ENCODE measurements around the gene PLEKHH1. TPM values are rescaled to one million over a fixed set of nuclear protein-coding genes. Genes with fewer than 3 reads are reported as not detected.

Gene PLEKHH1
- total and polyA plus RNA-seq, 9 of the 15 experiments (the other 6 are each of a cell fraction or from before 2014, with no cell fraction given): 0.76 to 5.9 (median 2.9) TPM

DNA sequence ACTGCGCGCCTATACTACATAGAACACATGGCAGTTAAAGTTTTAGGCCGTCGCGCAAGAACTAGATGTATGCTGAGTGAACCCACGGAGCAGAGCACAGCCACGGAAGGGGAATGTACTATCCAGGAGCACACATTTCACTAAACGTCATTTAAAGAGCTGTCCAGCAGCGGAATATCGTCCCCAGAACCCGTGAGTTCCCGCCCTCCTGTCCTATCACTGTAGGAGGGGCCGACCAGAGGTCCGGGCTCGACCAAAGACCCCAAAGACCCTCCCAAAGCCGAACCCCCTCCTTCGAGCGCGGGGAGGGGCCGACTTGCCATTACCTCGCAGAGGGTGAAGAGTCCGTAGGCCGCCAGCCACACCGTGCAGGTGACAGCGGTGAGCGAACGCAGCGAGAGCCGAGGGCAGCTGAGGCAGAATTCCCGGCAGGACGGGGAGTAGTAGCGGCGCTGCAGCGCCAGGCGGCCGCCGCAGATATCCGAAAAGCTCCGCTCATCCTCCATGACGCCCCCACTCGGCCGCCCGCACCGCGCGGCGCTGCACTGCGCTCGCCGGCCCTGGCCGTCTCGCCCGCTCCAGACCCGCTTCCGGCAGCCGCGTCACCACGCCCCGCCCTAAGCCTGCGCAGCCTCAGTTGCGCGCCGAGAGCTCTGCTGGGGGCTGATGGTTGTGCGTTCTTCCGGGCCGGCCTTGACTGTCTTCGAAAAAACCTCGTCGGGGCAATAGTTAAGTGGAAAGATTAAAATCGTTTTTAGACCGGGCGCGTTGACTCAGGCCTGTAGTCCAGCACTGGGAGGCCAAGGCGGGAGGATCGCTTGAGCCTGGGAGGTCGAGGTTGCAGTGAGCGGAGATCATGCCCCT, 66.8 kb downstream of the PLEKHH1 start, which contains the start of gene PIGH (continued):
- TF ChIP-seq, protein P1, sequence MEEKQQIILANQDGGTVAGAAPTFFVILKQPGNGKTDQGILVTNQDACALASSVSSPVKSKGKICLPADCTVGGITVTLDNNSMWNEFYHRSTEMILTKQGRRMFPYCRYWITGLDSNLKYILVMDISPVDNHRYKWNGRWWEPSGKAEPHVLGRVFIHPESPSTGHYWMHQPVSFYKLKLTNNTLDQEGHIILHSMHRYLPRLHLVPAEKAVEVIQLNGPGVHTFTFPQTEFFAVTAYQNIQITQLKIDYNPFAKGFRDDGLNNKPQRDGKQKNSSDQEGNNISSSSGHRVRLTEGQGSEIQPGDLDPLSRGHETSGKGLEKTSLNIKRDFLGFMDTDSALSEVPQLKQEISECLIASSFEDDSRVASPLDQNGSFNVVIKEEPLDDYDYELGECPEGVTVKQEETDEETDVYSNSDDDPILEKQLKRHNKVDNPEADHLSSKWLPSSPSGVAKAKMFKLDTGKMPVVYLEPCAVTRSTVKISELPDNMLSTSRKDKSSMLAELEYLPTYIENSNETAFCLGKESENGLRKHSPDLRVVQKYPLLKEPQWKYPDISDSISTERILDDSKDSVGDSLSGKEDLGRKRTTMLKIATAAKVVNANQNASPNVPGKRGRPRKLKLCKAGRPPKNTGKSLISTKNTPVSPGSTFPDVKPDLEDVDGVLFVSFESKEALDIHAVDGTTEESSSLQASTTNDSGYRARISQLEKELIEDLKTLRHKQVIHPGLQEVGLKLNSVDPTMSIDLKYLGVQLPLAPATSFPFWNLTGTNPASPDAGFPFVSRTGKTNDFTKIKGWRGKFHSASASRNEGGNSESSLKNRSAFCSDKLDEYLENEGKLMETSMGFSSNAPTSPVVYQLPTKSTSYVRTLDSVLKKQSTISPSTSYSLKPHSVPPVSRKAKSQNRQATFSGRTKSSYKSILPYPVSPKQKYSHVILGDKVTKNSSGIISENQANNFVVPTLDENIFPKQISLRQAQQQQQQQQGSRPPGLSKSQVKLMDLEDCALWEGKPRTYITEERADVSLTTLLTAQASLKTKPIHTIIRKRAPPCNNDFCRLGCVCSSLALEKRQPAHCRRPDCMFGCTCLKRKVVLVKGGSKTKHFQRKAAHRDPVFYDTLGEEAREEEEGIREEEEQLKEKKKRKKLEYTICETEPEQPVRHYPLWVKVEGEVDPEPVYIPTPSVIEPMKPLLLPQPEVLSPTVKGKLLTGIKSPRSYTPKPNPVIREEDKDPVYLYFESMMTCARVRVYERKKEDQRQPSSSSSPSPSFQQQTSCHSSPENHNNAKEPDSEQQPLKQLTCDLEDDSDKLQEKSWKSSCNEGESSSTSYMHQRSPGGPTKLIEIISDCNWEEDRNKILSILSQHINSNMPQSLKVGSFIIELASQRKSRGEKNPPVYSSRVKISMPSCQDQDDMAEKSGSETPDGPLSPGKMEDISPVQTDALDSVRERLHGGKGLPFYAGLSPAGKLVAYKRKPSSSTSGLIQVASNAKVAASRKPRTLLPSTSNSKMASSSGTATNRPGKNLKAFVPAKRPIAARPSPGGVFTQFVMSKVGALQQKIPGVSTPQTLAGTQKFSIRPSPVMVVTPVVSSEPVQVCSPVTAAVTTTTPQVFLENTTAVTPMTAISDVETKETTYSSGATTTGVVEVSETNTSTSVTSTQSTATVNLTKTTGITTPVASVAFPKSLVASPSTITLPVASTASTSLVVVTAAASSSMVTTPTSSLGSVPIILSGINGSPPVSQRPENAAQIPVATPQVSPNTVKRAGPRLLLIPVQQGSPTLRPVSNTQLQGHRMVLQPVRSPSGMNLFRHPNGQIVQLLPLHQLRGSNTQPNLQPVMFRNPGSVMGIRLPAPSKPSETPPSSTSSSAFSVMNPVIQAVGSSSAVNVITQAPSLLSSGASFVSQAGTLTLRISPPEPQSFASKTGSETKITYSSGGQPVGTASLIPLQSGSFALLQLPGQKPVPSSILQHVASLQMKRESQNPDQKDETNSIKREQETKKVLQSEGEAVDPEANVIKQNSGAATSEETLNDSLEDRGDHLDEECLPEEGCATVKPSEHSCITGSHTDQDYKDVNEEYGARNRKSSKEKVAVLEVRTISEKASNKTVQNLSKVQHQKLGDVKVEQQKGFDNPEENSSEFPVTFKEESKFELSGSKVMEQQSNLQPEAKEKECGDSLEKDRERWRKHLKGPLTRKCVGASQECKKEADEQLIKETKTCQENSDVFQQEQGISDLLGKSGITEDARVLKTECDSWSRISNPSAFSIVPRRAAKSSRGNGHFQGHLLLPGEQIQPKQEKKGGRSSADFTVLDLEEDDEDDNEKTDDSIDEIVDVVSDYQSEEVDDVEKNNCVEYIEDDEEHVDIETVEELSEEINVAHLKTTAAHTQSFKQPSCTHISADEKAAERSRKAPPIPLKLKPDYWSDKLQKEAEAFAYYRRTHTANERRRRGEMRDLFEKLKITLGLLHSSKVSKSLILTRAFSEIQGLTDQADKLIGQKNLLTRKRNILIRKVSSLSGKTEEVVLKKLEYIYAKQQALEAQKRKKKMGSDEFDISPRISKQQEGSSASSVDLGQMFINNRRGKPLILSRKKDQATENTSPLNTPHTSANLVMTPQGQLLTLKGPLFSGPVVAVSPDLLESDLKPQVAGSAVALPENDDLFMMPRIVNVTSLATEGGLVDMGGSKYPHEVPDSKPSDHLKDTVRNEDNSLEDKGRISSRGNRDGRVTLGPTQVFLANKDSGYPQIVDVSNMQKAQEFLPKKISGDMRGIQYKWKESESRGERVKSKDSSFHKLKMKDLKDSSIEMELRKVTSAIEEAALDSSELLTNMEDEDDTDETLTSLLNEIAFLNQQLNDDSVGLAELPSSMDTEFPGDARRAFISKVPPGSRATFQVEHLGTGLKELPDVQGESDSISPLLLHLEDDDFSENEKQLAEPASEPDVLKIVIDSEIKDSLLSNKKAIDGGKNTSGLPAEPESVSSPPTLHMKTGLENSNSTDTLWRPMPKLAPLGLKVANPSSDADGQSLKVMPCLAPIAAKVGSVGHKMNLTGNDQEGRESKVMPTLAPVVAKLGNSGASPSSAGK (IDR thresholded peaks at IDR 0.05): peak; percentile 56; the same call in 1 of the 2 replicates
- TF ChIP-seq FOXM1 (IDR thresholded peaks at IDR 0.05; ENCODE audit: low read depth): no peak
- no peak for TF ChIP-seq FOXM1 (CRISPR knock-in tag; IDR thresholded peaks at IDR 0.05; ENCODE audit: low read depth)
- TF ChIP-seq, protein P2, sequence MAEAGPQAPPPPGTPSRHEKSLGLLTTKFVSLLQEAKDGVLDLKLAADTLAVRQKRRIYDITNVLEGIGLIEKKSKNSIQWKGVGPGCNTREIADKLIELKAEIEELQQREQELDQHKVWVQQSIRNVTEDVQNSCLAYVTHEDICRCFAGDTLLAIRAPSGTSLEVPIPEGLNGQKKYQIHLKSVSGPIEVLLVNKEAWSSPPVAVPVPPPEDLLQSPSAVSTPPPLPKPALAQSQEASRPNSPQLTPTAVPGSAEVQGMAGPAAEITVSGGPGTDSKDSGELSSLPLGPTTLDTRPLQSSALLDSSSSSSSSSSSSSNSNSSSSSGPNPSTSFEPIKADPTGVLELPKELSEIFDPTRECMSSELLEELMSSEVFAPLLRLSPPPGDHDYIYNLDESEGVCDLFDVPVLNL (CRISPR knock-in tag; IDR thresholded peaks at IDR 0.05; ENCODE audit: low read depth): no peak
- TF ChIP-seq PRPF4 (IDR thresholded peaks at IDR 0.05; ENCODE audit: insufficient read depth, low read depth, low read length, poor library complexity, severe bottlenecking): no peak
- TF ChIP-seq, protein P3, sequence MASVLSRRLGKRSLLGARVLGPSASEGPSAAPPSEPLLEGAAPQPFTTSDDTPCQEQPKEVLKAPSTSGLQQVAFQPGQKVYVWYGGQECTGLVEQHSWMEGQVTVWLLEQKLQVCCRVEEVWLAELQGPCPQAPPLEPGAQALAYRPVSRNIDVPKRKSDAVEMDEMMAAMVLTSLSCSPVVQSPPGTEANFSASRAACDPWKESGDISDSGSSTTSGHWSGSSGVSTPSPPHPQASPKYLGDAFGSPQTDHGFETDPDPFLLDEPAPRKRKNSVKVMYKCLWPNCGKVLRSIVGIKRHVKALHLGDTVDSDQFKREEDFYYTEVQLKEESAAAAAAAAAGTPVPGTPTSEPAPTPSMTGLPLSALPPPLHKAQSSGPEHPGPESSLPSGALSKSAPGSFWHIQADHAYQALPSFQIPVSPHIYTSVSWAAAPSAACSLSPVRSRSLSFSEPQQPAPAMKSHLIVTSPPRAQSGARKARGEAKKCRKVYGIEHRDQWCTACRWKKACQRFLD (CRISPR knock-in tag; IDR thresholded peaks at IDR 0.05): no peak
- TF ChIP-seq, protein P4, sequence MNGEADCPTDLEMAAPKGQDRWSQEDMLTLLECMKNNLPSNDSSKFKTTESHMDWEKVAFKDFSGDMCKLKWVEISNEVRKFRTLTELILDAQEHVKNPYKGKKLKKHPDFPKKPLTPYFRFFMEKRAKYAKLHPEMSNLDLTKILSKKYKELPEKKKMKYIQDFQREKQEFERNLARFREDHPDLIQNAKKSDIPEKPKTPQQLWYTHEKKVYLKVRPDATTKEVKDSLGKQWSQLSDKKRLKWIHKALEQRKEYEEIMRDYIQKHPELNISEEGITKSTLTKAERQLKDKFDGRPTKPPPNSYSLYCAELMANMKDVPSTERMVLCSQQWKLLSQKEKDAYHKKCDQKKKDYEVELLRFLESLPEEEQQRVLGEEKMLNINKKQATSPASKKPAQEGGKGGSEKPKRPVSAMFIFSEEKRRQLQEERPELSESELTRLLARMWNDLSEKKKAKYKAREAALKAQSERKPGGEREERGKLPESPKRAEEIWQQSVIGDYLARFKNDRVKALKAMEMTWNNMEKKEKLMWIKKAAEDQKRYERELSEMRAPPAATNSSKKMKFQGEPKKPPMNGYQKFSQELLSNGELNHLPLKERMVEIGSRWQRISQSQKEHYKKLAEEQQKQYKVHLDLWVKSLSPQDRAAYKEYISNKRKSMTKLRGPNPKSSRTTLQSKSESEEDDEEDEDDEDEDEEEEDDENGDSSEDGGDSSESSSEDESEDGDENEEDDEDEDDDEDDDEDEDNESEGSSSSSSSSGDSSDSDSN (IDR thresholded peaks at IDR 0.05; ENCODE audit: borderline replicate concordance in 1 of 2, low read depth in 2 of 2, low read length in 2 of 2): peak in 1 of 2 experiments; percentile 65; a peak in 1 of 4 replicates
- no peak for TF ChIP-seq ATF1 (CRISPR knock-in tag; IDR thresholded peaks at IDR 0.05)
- TF ChIP-seq ATF1 (tag; IDR thresholded peaks at IDR 0.05): peak; percentile 87

All from K562 (cell line).